NCI-H2196 treated with DMSO at 0.1 percent for 48 hours (cell line): ENCODE measurements around the gene GALNT6.

Experiments used
- DNase-seq: peaks from one replicate; lab custom pipeline; 2025; ENCODE audit not compliant: unreplicated experiment; lab: John Stamatoyannopoulos, UW

GALNT6 gene

GRCh38 chr12:51405801-51406207 is 14.6 kb upstream of the GALNT6 start:
- DNase-seq: no peak

GRCh38 chr12:51404627-51405026 is 13.4 kb upstream of the GALNT6 start:
- no peak for DNase-seq

GRCh38 chr12:51403681-51404136 is 12.5 kb upstream of the GALNT6 start:
- DNase-seq: no peak

GRCh38 chr12:51403159-51403558 is 12.0 kb upstream of the GALNT6 start:
- DNase-seq: no peak

GRCh38 chr12:51401900-51402299 is 10.7 kb upstream of the GALNT6 start:
- DNase-seq: no peak

- DNase-seq: no peak
Observed at GRCh38 chr12:51401486-51401885, 10.3 kb upstream of the GALNT6 start.

- DNase-seq: no peak
Observed at GRCh38 chr12:51401020-51401419, 9.8 kb upstream of the GALNT6 start.

- no peak for DNase-seq
Observed at GRCh38 chr12:51399891-51400290, 8.7 kb upstream of the GALNT6 start.

- DNase-seq: no peak
Observed at GRCh38 chr12:51397670-51398069, 6.5 kb upstream of the GALNT6 start.

- DNase-seq: no peak
Observed at GRCh38 chr12:51395283-51396230, 4.4 kb upstream of the GALNT6 start.

GRCh38 chr12:51393676-51394545 is 2.7 kb upstream of the GALNT6 start:
- DNase-seq: no peak

GRCh38 chr12:51392556-51393237 is 1.5 kb upstream of the GALNT6 start:
- DNase-seq: no peak

- no peak for DNase-seq
Observed at GRCh38 chr12:51390891-51391282, 319 bp downstream of the GALNT6 start.

- DNase-seq: no peak
Observed at GRCh38 chr12:51390457-51390856, 749 bp downstream of the GALNT6 start.

- no peak for DNase-seq
Observed at GRCh38 chr12:51389302-51389999, 1.8 kb downstream of the GALNT6 start.

- no peak for DNase-seq
Observed at GRCh38 chr12:51388846-51389245, 2.4 kb downstream of the GALNT6 start.

- no peak for DNase-seq
Observed at GRCh38 chr12:51388069-51388799, 3.0 kb downstream of the GALNT6 start.

GRCh38 chr12:51386351-51386750 is 4.9 kb downstream of the GALNT6 start:
- peak; percentile 27 for DNase-seq

GRCh38 chr12:51383269-51383905 is 7.8 kb downstream of the GALNT6 start:
- peak; percentile 50 for DNase-seq
